Measurements from ENCODE around the gene SERP2.

DNA sequence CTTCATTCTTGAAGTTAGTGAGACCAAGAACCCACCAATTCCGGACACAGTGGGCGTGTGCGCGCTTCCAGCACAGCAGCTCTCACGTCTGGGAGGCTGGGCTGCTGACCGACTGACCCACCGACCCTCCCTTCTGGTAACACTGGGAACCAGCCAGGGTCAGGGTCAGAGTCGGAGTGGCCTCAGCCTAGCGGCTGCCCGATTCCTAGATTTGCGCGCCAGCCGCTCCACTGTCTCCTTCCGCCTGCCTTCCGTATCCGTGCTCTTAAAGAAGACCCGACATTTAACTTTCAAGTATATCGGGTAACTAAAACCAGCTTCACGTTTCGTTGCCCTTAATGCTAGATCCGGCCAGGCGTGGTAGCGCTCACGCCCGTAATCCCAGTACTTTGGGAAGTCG is 41.1 kb downstream of the SERP2 start:
- TF ChIP-seq CTCF (IDR thresholded peaks at IDR 0.05), result no peak
- TF ChIP-seq SREBF2 (IDR thresholded peaks at IDR 0.05), result no peak

Data from A549 (cell line).